Colonic mucosa (tissue), 4 donors: ENCODE data around the gene IFITM5. TPM values are rescaled to one million over a fixed set of nuclear protein-coding genes. Genes with fewer than 3 reads are reported as not detected.

Experiments
- DNase-seq: peaks from one replicate; pipeline ENCODE4 v3.0.0-alpha.2; 2020
- H3K27ac ChIP-seq: fragments of 200-600 bp; one replicate; pipeline ENCODE4 v1.8.0; 2021
- H3K27me3 ChIP-seq: fragments of 200-600 bp; one replicate; pipeline ENCODE4 v1.8.0; 2021
- H3K36me3 ChIP-seq: fragments of 200-600 bp; one replicate; pipeline ENCODE4 v1.8.0; 2021
- H3K4me1 ChIP-seq: fragments of 200-600 bp; one replicate; pipeline ENCODE4 v1.8.0; 2021; ENCODE audit warnings: mild to moderate bottlenecking
- H3K4me3 ChIP-seq: fragments of 200-600 bp; one replicate; pipeline ENCODE4 v1.8.0; 2021
- H3K9ac ChIP-seq, 2 donors: one replicate each; pipeline ENCODE4 v1.7.0; 2013; ENCODE audit warnings: control low read depth in 2 of 2, low read depth in 2 of 2, low read length in 2 of 2
- H3K9me3 ChIP-seq: fragments of 200-600 bp; one replicate; pipeline ENCODE4 v1.8.0; 2021
- CTCF ChIP-seq: fragments of 200-600 bp; IDR thresholded peaks from one replicate; pipeline ENCODE4 v1.8.0; 2022; ENCODE audit warnings: antibody characterized with exemption, mild to moderate bottlenecking
- intact Hi-C: fragments of 100-400 bp; cut with DNase I; formaldehyde crosslinking; loops from one replicate; pipeline ENCODE4 v1.14.1; 2022
- total RNA-seq, 2 donors: library from RNA; stranded (reverse); fragmentation: NEBNext Ultra II Directional in 1 of 2; extraction: Animal tissue kit (Norgen Biotek cat#: 25700) in 1 of 2; gene quantifications; one replicate each; pipeline ENCODE4 v1.2.1, GENCODE V29; 2021
- donor health status: healthy.
- donor health status: DM: no; HTN: no; CAD: no.
- donor health status: DM: no; HTN: no; CAD: no.

IFITM5 gene
- total RNA-seq, 2 donors from 2014 or later, result not detected

GRCh38 chr11:284105-285020 lies 15.0 kb downstream of the IFITM5 start:
- Histone ChIP-seq H3K9me3 (no peaks in the 10 kb centered on the region), H3K27me3 (peaks cover 45% of the 10 kb centered on the region)

GRCh38 chr11:283405-284104 lies 15.8 kb downstream of the IFITM5 start:
- Histone ChIP-seq H3K9me3 (no peaks in the 10 kb centered on the region), H3K4me1 (peaks cover 17% of the 10 kb centered on the region), H3K27me3 (peaks cover 53% of the 10 kb centered on the region), H3K27ac (no peak overlapping the region), H3K36me3 (no peaks in the 10 kb centered on the region), H3K9ac (no peak overlapping the region), H3K4me3 (no peak overlapping the region)
- TF ChIP-seq CTCF, result no peak
- intact Hi-C loops, result no loop called here
- no peak for DNase-seq

More at GRCh38 chr11:284105-285020, 15.0 kb downstream of the IFITM5 start:
- no peaks in the 10 kb centered on the region for H3K36me3 ChIP-seq
- no peak overlapping the region for H3K9ac ChIP-seq
- intact Hi-C loops, result no loop called here
- no peak overlapping the region for H3K27ac ChIP-seq
- H3K4me3 ChIP-seq, result no peak overlapping the region
- no peak for TF ChIP-seq CTCF
- DNase-seq, result no peak
- peaks cover 16% of the 10 kb centered on the region for H3K4me1 ChIP-seq

GRCh38 chr11:282630-283360 lies 16.5 kb downstream of the IFITM5 start:
- Histone ChIP-seq H3K9me3 (no peaks in the 10 kb centered on the region), H3K36me3 (no peaks in the 10 kb centered on the region), H3K27ac (no peak overlapping the region), H3K27me3 (peaks cover 48% of the 10 kb centered on the region), H3K9ac (no peak overlapping the region), H3K4me1 (peaks cover 17% of the 10 kb centered on the region), H3K4me3 (no peak overlapping the region)
- DNase-seq, result no peak
- intact Hi-C loops, result no loop called here
- no peak for TF ChIP-seq CTCF

- intact Hi-C loops, result no loop called here
- Histone ChIP-seq H3K9me3 (no peaks in the 10 kb centered on the region), H3K36me3 (no peaks in the 10 kb centered on the region), H3K4me3 (no peak overlapping the region), H3K9ac (peak overlapping the region in 1 of 2 donors; percentile 12), H3K4me1 (peaks cover 17% of the 10 kb centered on the region), H3K27ac (no peak overlapping the region), H3K27me3 (peaks cover 48% of the 10 kb centered on the region)
- TF ChIP-seq CTCF, result no peak
- DNase-seq, result no peak
Measured at GRCh38 chr11:282171-282570, 17.2 kb downstream of the IFITM5 start.

- H3K9ac ChIP-seq, result peak overlapping the region; percentile 12 to 61
- H3K4me1 ChIP-seq, result peaks cover 17% of the 10 kb centered on the region
- H3K36me3 ChIP-seq, result no peaks in the 10 kb centered on the region
- no peak for TF ChIP-seq CTCF
- H3K27me3 ChIP-seq, result peaks cover 48% of the 10 kb centered on the region
- H3K27ac ChIP-seq, result no peak overlapping the region
- DNase-seq, result no peak
- peak overlapping the region; percentile 37 for H3K4me3 ChIP-seq
- no peaks in the 10 kb centered on the region for H3K9me3 ChIP-seq
- intact Hi-C loops, result no loop called here
Measured at GRCh38 chr11:281486-282161, 17.7 kb downstream of the IFITM5 start.
